A673 (cell line): Measurements from ENCODE around the gene FAR1.

Source experiments
- EZH2 ChIP-seq: fragments of 200-600 bp; sonication (generic); IDR thresholded peaks from 2 replicates; pipeline ENCODE4 v1.6.1; 2017; ENCODE audit warnings: borderline replicate concordance, low read depth, mild to moderate bottlenecking, mixed read lengths, antibody characterized with exemption, low read length; ENCODE audit not compliant: poor library complexity, severe bottlenecking
- TF ChIP-seq, protein P1 (sequence below): fragments of 300-800, 200-600 bp; sonication (generic); conservative IDR thresholded peaks from 2 replicates; pipeline ENCODE4 v1.5.1; 2017; ENCODE audit warnings: low read depth, mild to moderate bottlenecking, antibody characterized with exemption, low read length, moderate library complexity, mixed read lengths

DNA sequence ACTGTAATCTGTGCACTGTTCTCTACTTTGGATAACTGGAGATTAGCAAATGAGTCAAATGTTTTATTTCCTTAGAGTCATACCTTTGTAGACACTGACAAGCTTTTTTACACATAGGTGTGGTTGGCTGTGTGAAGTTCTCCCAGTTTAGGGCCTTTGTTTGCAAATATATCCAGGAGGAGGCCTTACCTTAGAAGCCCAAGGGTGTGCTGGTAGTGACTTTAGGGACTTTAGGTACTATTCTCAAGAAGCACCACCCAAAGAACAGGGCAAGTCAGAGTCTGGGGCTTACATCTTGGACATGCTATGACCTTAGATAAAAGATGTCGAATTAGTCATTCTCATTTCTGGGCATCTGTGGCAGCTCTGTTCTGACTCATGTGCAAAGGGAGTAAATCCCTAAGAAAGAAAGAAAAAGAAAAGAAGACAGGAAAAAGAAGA is 4.8 kb upstream of the FAR1 start:
- TF ChIP-seq, protein P1, sequence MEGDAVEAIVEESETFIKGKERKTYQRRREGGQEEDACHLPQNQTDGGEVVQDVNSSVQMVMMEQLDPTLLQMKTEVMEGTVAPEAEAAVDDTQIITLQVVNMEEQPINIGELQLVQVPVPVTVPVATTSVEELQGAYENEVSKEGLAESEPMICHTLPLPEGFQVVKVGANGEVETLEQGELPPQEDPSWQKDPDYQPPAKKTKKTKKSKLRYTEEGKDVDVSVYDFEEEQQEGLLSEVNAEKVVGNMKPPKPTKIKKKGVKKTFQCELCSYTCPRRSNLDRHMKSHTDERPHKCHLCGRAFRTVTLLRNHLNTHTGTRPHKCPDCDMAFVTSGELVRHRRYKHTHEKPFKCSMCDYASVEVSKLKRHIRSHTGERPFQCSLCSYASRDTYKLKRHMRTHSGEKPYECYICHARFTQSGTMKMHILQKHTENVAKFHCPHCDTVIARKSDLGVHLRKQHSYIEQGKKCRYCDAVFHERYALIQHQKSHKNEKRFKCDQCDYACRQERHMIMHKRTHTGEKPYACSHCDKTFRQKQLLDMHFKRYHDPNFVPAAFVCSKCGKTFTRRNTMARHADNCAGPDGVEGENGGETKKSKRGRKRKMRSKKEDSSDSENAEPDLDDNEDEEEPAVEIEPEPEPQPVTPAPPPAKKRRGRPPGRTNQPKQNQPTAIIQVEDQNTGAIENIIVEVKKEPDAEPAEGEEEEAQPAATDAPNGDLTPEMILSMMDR, result no peak
- no peak for TF ChIP-seq EZH2
